Prostate gland (tissue), 2 donors: Measurements from ENCODE around the gene PAPPA.

Experiments used
- POLR2A ChIP-seq: fragments of 450-650 bp; IDR thresholded peaks from one replicate; pipeline ENCODE4 v1.6.1; 2016; ENCODE audit warnings: antibody characterized with exemption, mild to moderate bottlenecking
- POLR2AphosphoS5 ChIP-seq: sonication (generic); formaldehyde crosslinking; IDR thresholded peaks from one replicate; pipeline ENCODE4 v1.6.1; 2017; ENCODE audit warnings: antibody characterized with exemption
- TF ChIP-seq, protein P1 (sequence below), 4 experiments: fragments of 200-600 bp in 2 of 4; fragments of 450-650 bp in 2 of 4; sonication (generic) in 2 of 4; IDR thresholded peaks; 1 replicate in 3 of 4; 2 replicates in 1 of 4; pipeline ENCODE4 v1.5.1; 2016 to 2019; ENCODE audit warnings: antibody characterized with exemption in 4 of 4, mild to moderate bottlenecking in 2 of 4, moderate library complexity in 2 of 4

DNA sequence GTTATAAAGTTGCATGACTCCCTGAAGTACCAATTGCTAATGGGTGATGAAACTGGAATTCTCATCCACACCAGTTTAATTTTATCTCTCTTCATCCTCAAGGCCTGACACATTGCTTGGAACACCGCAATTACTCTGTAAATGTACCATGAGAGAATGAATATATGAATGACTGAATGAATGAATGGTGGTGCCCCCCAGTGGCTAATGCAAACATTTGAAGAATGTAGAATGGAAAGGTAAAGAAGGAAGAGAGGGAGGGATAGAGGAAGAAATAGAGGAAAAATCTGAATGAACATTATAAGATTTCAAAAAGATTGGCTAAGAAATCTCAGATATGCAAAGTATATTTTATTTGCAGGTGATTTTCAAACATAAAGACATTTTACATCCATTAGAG, 13.1 kb downstream of the PAPPA start:
- TF ChIP-seq POLR2A, result no peak
- TF ChIP-seq POLR2AphosphoS5, result no peak
- TF ChIP-seq, protein P1, sequence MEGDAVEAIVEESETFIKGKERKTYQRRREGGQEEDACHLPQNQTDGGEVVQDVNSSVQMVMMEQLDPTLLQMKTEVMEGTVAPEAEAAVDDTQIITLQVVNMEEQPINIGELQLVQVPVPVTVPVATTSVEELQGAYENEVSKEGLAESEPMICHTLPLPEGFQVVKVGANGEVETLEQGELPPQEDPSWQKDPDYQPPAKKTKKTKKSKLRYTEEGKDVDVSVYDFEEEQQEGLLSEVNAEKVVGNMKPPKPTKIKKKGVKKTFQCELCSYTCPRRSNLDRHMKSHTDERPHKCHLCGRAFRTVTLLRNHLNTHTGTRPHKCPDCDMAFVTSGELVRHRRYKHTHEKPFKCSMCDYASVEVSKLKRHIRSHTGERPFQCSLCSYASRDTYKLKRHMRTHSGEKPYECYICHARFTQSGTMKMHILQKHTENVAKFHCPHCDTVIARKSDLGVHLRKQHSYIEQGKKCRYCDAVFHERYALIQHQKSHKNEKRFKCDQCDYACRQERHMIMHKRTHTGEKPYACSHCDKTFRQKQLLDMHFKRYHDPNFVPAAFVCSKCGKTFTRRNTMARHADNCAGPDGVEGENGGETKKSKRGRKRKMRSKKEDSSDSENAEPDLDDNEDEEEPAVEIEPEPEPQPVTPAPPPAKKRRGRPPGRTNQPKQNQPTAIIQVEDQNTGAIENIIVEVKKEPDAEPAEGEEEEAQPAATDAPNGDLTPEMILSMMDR (IDR thresholded peaks at IDR 0.05), result no peak
